GM12801 (cell line): ENCODE measurements around the gene SYT5.

Experiments used
- CTCF ChIP-seq: IDR thresholded peaks from one replicate; pipeline ENCODE4 v1.5.1; 2011; ENCODE audit warnings: control low read depth; ENCODE audit not compliant: insufficient read length; ENCODE audit errors: extremely low read depth

SYT5 gene

GRCh38 chr19:55171440-55171839 is 8.6 kb downstream of the SYT5 start:
- TF ChIP-seq CTCF, result no peak

GRCh38 chr19:55169136-55169535 is 11.0 kb downstream of the SYT5 start:
- no peak for TF ChIP-seq CTCF

- TF ChIP-seq CTCF, result no peak
Measured at GRCh38 chr19:55166530-55167268, 13.4 kb downstream of the SYT5 start, which contains the start of gene DNAAF3. DNAAF3 (minus strand) TSS chr19:55166613; CDS start chr19:55166413, 200 bp downstream.

- no peak for TF ChIP-seq CTCF
Measured at GRCh38 chr19:55165952-55166529, 14.0 kb downstream of the SYT5 start.

GRCh38 chr19:55161571-55162322 is 18.3 kb downstream of the SYT5 start:
- TF ChIP-seq CTCF, result no peak

- no peak for TF ChIP-seq CTCF
Measured at GRCh38 chr19:55160986-55161365, 19.1 kb downstream of the SYT5 start.
